PC-9 (cell line): ENCODE data around the gene PARN. TPM values are rescaled to one million over a fixed set of nuclear protein-coding genes. Genes with fewer than 3 reads are reported as not detected.

Experiments used
- BruUV-seq: library from RNA; stranded (reverse); fragments of 400-500 nt; replicated peaks from 2 replicates; lab custom pipeline; 2021; lab: Mats Ljungman, UMichigan
- CTCF ChIA-PET: fragments of 300-600 bp; sonication (Branson Sonifier 250); formaldehyde crosslinking; loops from one replicate; lab custom pipeline; 2022; ENCODE audit warnings: antibody characterized with exemption; lab: Charles Lee
- POLR2A ChIA-PET: fragments of 300-600 bp; sonication (Branson Sonifier 250); formaldehyde crosslinking; loops from one replicate; lab custom pipeline; 2022; ENCODE audit warnings: antibody characterized with exemption; ENCODE audit not compliant: unreplicated experiment; lab: Charles Lee
- DNase-seq, 2 experiments: peaks; one replicate each; pipeline versions ENCODE4 v3.0.0 to v3.0.0-alpha.2; 2015 to 2022; ENCODE audit warnings: mixed read lengths in 1 of 2
- H2AFZ ChIP-seq: fragments of 200-600 bp; sonication (generic); 2 replicates; pipeline ENCODE4 v1.8.1; 2017; ENCODE audit warnings: antibody characterized with exemption
- H3F3A ChIP-seq: fragments of 200-600 bp; sonication (generic); 2 replicates; pipeline ENCODE4 v1.8.1; 2017; ENCODE audit warnings: antibody characterized with exemption, mild to moderate bottlenecking, low read depth; ENCODE audit not compliant: insufficient read depth
- H3K27ac ChIP-seq: fragments of 200-600 bp; sonication (generic); 2 replicates; pipeline ENCODE4 v1.6.1; 2016; ENCODE audit warnings: mixed run types
- H3K27me3 ChIP-seq: fragments of 200-600 bp; sonication (generic); 2 replicates; pipeline ENCODE4 v1.6.1; 2016; ENCODE audit warnings: low read depth, mixed run types; ENCODE audit not compliant: insufficient read depth
- H3K36me3 ChIP-seq: fragments of 200-600 bp; sonication (generic); 2 replicates; pipeline ENCODE4 v1.6.1; 2016; ENCODE audit warnings: low read depth, mixed run types
- H3K4me1 ChIP-seq: fragments of 200-600 bp; sonication (generic); replicated peaks from 2 replicates; pipeline ENCODE4 v1.6.1; 2016; ENCODE audit warnings: mixed run types; ENCODE audit not compliant: insufficient read depth
- H3K4me2 ChIP-seq: fragments of 200-600 bp; sonication (generic); 2 replicates; pipeline ENCODE4 v1.6.1; 2017; ENCODE audit warnings: mixed run types
- H3K4me3 ChIP-seq: fragments of 200-600 bp; sonication (generic); 2 replicates; pipeline ENCODE4 v1.6.1; 2016; ENCODE audit warnings: mixed run types
- H3K79me2 ChIP-seq: fragments of 200-600 bp; sonication (generic); 2 replicates; pipeline ENCODE4 v1.6.1; 2017; ENCODE audit warnings: low read depth, mixed run types
- H3K9me2 ChIP-seq: fragments of 200-600 bp; sonication (generic); 2 replicates; pipeline ENCODE4 v1.8.1; 2017; ENCODE audit warnings: mild to moderate bottlenecking; ENCODE audit not compliant: insufficient read depth
- H3K9me3 ChIP-seq: fragments of 200-600 bp; sonication (generic); 2 replicates; pipeline ENCODE4 v1.8.1; 2016; ENCODE audit warnings: low read depth; ENCODE audit not compliant: insufficient read depth
- H4K20me1 ChIP-seq: fragments of 200-600 bp; sonication (generic); 2 replicates; pipeline ENCODE4 v1.8.1; 2017; ENCODE audit not compliant: insufficient read depth
- CTCF ChIP-seq: fragments of 200-600 bp; sonication (generic); conservative IDR thresholded peaks from 2 replicates; pipeline ENCODE4 v1.6.1; 2017; ENCODE audit warnings: mixed run types, antibody characterized with exemption, mild to moderate bottlenecking, moderate library complexity
- EZH2 ChIP-seq: fragments of 200-600 bp; sonication (generic); IDR thresholded peaks from 2 replicates; pipeline ENCODE4 v1.8.0; 2017; ENCODE audit warnings: antibody characterized with exemption, low read depth
- intact Hi-C: fragments of 100-400 bp; cut with micrococcal nuclease; formaldehyde crosslinking; loops from one replicate; pipeline ENCODE4 v1.10.0; 2022; ENCODE audit not compliant: unreplicated experiment
- total RNA-seq: library from RNA; stranded (reverse); gene quantifications from 2 replicates; pipeline ENCODE4 v1.2.3, GENCODE V29; 2021

PARN gene
- total RNA-seq, 1 experiment from 2014 or later, result 53.0 TPM

- POLR2A ChIA-PET, result no interaction called here
- TF ChIP-seq EZH2, result no peak
- no peak for TF ChIP-seq CTCF
- intact Hi-C loops, result no loop called here
- no peaks in the 10 kb centered on the region for H3K27me3 ChIP-seq
- BruUV-seq, result no TSS peak
- H3F3A ChIP-seq, result no peaks in the 10 kb centered on the region
- CTCF ChIA-PET, result no interaction called here
- no peaks in the 10 kb centered on the region for H3K36me3 ChIP-seq
- no peaks in the 10 kb centered on the region for H4K20me1 ChIP-seq
- no peak overlapping the region for H2AFZ ChIP-seq
- H3K79me2 ChIP-seq, result no peaks in the 10 kb centered on the region
- no peak overlapping the region for H3K4me3 ChIP-seq
- H3K4me1 ChIP-seq, result peaks cover 11% of the 10 kb centered on the region
- H3K9me2 ChIP-seq, result no peaks in the 10 kb centered on the region
- no peak for DNase-seq
- H3K9me3 ChIP-seq, result no peaks in the 10 kb centered on the region
- H3K4me2 ChIP-seq, result no peak overlapping the region
- no peak overlapping the region for H3K27ac ChIP-seq
Measured at GRCh38 chr16:14418795-14419225, 211.2 kb downstream of the PARN start.

- CTCF ChIA-PET, result no interaction called here
- no TSS peak for BruUV-seq
- H3K27ac ChIP-seq, result no peak overlapping the region
- H3K27me3 ChIP-seq, result no peaks in the 10 kb centered on the region
- H3K4me1 ChIP-seq, result no peaks in the 10 kb centered on the region
- intact Hi-C loops, result no loop called here
- no peak overlapping the region for H2AFZ ChIP-seq
- H3K4me3 ChIP-seq, result no peak overlapping the region
- POLR2A ChIA-PET, result interaction anchor here (0.7 kb wide), 1 partner anchor 126 kb away, joined by 7 read pairs; no protein-coding TSS in a partner anchor
- no peak overlapping the region for H3K4me2 ChIP-seq
- H3K79me2 ChIP-seq, result no peaks in the 10 kb centered on the region
- no peaks in the 10 kb centered on the region for H4K20me1 ChIP-seq
- no peaks in the 10 kb centered on the region for H3K36me3 ChIP-seq
- no peaks in the 10 kb centered on the region for H3F3A ChIP-seq
- DNase-seq, result no peak
- H3K9me2 ChIP-seq, result no peaks in the 10 kb centered on the region
- H3K9me3 ChIP-seq, result no peaks in the 10 kb centered on the region
- no peak for TF ChIP-seq CTCF
- TF ChIP-seq EZH2, result no peak
Measured at GRCh38 chr16:14416184-14416583, 213.9 kb downstream of the PARN start.

- no peak overlapping the region for H3K4me3 ChIP-seq
- H3K27ac ChIP-seq, result no peak overlapping the region
- H3K4me2 ChIP-seq, result no peak overlapping the region
- no peaks in the 10 kb centered on the region for H3K36me3 ChIP-seq
- no peaks in the 10 kb centered on the region for H3K9me3 ChIP-seq
- no TSS peak for BruUV-seq
- H3K27me3 ChIP-seq, result no peaks in the 10 kb centered on the region
- H3F3A ChIP-seq, result no peaks in the 10 kb centered on the region
- no peak for DNase-seq
- H4K20me1 ChIP-seq, result no peaks in the 10 kb centered on the region
- ChIA-PET POLR2A (interaction anchor here (0.7 kb wide), 2 partner anchors 127 to 130 kb away, joined by 7 to 9 read pairs; no protein-coding TSS in a partner anchor), CTCF (no interaction called here)
- no peaks in the 10 kb centered on the region for H3K79me2 ChIP-seq
- no peaks in the 10 kb centered on the region for H3K9me2 ChIP-seq
- no peak for TF ChIP-seq EZH2
- TF ChIP-seq CTCF, result no peak
- no peaks in the 10 kb centered on the region for H3K4me1 ChIP-seq
- intact Hi-C loops, result no loop called here
- H2AFZ ChIP-seq, result no peak overlapping the region
Measured at GRCh38 chr16:14415291-14415690, 214.8 kb downstream of the PARN start.
